Epithelial cell of prostate (primary cell): Measurements from ENCODE around the gene MED13L.

ENCODE experiments used
- DNase-seq: peaks from one replicate; pipeline ENCODE4 v3.0.0-alpha.2; 2011; ENCODE audit warnings: low read depth, low spot score
- H3K27ac ChIP-seq: fragments of 450-650 bp; 2 replicates; pipeline ENCODE4 v1.5.1; 2017; ENCODE audit warnings: mild to moderate bottlenecking

The MED13L gene

GRCh38 chr12:116164250-116165035 is 113.0 kb downstream of the MED13L start:
- DNase-seq = no peak
- peak overlapping the region; percentile 45 for H3K27ac ChIP-seq

DNA sequence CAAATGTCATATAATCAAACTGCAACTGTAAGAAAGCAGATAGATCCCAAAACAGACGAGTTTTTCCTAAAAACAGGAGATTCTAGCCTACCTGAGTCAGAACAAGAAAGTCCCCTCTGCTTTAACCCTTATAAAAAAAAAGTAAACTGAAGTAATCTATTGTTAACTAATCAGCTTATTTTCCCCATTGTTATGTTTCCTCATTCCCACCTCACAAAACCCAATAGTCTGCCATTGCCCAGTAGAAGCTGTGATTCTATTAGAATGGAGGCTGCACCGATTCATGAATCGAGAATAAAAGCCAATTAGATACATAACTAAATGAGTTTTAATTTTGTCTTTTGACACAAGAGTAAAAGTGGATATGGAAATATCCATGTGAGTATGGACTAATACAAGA is 115.4 kb downstream of the MED13L start:
- no peak overlapping the region for H3K27ac ChIP-seq
- DNase-seq = no peak

DNA sequence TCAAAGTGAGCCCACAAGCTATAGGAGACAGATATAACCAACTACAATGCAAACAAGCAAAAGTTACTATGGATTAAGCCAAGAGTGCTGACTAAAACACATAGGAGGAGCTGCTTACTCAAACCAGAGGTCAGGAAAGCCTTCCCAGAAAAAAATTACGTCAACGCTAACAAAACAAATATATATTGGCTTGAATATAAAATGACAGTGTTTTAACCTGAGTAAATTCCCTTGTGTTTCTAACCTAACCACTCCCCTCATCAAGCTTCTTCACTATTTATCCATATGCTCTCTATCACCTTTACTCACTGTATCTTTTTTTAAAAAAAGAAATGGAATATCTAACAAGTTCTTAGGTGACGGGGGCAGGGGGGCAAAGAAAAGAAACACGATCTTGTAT is 115.9 kb downstream of the MED13L start:
- no peak overlapping the region for H3K27ac ChIP-seq
- DNase-seq = no peak

DNA sequence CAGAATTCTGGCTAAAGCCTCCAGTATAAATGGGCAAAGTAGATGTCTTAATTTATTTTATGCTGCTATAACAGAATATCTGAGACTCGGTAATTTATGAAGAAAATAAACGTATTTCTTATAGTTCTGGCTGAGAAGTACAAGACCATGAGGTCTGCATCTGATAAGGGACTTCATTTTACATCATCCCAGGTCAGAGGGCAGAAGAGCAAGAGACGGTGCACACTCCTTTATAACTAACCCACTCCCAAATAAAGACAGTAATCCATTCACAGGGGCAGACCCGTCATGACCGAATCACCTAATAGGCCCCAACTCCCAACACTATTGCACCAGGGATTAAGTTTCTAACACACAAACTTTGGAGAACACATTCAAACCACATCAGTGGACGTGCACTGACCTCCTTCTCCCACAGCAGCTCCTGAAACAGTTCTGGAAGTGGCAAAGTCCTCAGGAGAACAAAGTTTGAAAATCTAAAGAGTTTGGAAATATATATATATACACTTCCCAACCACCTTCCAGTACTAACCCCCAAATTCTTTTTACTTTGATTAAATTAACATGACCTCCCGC is 116.5 kb downstream of the MED13L start:
- no peak for DNase-seq
- H3K27ac ChIP-seq = peak overlapping the region; percentile 33

DNA sequence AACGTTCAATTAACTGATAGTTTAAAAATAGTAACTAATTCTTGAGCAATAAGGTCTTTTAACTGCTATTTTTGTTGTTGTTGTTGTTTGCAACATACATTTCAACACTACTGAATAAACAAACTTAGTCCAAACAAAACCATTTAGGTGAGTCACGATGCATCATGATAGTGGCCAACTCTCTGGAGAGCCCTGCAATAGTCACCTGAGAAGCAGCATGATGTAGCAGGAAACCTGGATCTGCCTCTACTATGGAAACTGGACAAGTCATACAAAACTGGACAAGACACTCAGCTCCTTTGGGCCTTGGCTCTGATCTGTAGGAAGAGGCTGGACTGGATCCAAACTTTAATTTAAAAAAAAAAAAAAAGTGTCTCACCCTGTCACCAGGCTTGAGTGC is 117.3 kb downstream of the MED13L start:
- H3K27ac ChIP-seq = peak overlapping the region; percentile 33
- DNase-seq = peak; percentile 60

DNA sequence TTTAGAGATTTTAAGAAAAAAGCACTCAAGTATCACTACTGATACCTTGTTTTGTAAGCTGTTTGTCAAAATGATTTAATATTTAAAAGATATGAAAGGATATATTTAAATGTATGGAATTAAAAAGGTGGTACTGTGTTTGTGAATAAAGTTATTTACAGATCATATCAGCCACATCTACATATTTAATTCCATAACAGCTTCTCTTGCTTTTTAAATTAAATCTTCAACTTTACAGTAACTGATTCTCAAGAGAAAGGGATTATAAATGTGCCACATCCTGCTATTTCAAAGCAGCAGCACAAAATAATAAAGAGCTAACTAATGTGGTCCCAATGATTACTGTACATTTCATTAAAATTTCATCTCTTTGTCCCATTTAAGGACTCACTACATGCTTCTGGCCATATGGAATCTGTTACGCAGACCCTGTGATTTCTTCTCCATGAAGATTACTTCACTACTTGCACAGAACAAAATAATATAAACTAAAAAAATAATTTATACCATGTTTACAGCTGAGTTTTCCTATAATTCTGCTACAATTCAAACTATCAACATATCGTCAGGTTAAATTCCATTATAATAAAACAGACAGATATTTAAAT is 117.8 kb downstream of the MED13L start:
- DNase-seq = no peak
- H3K27ac ChIP-seq = no peak overlapping the region

GRCh38 chr12:116159175-116159574 is 118.3 kb downstream of the MED13L start:
- no peak overlapping the region for H3K27ac ChIP-seq
- DNase-seq = no peak

DNA sequence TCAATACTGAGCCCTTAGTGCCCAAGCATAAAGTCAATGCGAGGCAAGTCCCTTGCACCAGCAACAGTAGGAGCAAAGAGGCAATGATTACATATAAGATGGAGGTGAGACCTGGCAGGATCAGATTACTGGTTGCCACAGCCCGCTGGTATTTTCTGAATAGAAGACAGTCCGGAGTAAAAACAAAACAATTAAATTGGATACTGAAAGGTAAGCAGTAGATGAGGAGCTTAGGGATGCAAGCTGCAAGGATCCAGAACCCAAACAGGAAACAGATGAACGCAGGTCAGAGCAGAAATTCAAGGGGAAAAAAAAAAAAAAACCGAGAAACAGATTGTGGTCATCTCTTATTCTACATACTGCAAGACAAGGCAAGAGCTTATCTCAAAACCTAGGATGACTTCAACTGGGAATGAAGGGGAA is 119.6 kb downstream of the MED13L start:
- H3K27ac ChIP-seq = no peak overlapping the region
- DNase-seq = no peak

DNA sequence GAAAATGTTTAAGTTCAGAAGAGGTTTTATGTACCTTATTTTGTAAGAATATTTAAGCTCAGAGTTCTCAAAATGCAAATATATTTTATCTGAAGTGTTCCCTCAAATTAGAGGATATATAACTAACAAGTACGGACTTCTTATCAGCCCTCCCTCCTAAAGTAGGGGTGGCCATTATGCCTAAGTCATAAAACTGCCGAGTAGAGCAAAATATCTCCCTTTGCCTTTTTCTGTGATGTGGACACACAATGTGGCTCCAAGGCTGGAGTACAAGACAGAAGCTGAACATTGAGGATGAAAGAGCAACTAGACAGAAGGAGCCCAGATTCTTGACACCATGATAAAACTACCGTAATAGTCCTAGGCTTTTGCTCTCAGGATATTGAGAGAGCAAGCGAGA is 120.9 kb downstream of the MED13L start:
- no peak overlapping the region for H3K27ac ChIP-seq
- no peak for DNase-seq

DNA sequence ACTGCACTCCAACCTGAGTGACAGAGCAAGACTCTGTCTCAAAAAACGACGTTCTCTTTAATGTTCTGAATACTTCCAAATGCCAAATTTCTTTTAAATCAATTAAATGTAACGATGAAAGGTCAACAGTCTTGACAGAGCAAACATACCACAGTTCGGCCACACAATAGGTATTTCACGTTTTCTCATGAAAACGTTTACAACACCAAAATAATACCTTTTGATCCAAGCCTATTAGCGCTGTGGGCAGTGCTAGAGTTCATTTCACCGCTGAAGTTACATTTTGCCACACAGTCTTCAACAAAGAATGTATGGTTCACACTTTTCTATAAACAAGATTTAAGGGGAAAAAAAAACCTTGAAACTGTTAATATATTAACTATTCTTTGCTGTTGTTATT is 122.1 kb downstream of the MED13L start:
- H3K27ac ChIP-seq = no peak overlapping the region
- DNase-seq = no peak

DNA sequence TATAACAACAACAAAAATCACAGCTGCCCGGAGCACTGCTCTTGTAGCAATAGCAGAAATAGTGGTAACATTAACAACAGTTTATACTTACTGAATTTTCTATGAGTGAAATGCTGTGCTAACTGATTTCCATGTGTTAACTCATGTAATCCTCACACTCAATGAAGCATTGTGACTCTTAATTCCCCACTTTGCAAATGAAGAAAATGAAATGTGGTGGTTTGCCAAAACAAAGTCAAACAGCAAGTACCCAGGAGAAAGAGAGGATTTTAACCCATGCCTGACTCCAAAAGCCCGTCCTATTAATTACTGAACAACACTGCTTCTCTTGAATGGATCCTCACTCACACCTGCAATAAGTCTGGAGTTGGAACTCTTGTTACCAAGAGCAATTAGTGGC is 123.5 kb downstream of the MED13L start:
- no peak for DNase-seq
- no peak overlapping the region for H3K27ac ChIP-seq

- H3K27ac ChIP-seq = no peak overlapping the region
- no peak for DNase-seq
These were observed 124.4 kb downstream of the MED13L start for GRCh38 chr12:116153113-116153512.

DNA sequence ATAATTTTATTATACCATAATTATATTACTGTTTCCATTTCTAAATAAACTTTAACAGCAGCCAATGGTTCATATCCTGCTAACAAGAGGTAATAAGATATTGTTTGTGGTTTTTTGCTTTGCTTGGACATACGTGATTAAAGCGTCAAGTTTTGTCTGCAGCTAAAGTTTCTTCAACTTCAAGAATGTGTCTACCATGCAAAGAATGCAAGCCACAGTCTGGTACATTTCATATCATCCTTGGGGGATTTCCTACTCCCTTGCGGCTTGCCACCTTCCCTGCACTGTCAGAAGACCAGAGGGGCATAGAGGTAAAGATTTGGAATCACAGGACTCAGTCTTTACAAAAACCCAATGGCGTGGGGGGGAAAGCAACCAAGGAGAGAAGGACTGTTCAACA is 125.2 kb downstream of the MED13L start:
- no peak overlapping the region for H3K27ac ChIP-seq

DNA sequence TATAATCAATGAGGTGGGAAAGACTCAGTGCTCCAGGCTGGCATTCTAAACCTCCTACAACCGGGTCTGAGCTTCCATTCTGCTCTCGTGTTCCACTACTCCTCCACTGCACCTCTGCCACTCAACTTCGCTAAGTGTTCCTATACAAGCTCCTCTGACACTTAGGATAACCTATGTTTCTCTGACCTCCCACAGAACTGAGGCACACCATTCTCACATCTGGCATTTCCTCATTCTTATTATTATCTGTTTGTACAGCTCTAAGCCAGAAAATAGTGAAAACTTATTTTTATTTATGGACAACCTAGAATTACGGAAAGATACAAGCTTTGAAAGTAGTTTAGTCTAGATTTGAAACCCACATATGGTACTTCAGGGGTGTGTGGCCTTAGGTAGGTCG is 127.0 kb downstream of the MED13L start:
- DNase-seq = no peak
- H3K27ac ChIP-seq = no peak overlapping the region

More for the DNA sequence above, 125.2 kb downstream of the MED13L start:
- DNase-seq = no peak

DNA sequence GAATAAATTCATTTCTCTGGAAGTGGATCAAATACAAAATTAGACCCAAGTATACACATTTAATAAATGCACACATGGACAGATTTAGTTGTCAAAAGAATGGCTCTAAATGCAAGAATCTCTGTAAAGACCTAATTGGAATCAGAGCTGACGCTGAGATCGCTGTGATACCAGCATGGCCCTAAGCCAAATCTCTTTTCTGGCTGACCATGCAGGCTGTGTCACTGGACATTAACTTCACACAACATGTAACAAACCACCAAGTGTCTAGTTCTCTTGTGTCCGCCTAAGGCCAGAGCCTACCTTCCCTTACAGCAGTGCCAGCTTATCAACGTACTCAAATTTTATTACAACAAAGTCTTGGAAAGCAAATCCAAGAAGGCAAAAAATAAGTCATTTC is 127.5 kb downstream of the MED13L start:
- no peak for DNase-seq
- no peak overlapping the region for H3K27ac ChIP-seq

DNA sequence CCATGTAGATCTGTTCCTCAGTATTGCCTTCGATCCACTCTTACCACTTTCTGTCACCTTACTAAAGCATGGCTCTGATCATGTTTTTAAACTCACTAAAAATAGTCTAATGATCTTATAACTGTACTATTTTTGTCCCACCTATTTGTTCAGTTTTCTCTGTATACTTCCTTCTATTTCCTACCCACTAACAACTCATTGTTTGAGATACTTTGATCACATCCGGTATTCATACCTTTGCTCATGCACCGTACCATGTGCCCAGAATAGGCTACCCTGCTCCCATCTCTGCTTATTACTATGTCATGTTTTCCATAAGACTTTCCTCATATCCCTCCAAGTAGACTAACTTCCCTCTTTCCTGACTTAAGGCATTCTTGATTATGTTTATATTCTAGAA is 128.6 kb downstream of the MED13L start:
- DNase-seq = no peak
- H3K27ac ChIP-seq = peak overlapping the region; percentile 2

DNA sequence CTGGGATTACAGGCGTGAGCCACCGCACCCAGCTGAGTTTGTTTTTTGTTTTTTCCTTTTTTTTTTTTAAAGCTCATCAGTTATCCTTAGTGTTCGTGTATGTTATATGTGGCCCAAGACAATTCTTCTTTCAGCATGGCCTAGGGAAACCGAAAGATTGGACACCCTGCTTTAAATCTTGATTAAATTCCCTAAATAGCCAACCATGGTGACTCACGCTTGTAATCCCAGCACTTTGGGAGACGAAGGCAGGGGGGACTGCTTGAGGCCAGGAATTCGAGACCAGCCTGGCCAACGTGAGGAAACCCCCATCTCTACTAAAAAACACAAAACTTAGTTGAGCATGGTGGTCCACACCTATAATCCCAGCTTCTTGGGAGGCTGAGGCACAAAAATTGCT is 131.1 kb downstream of the MED13L start:
- H3K27ac ChIP-seq = no peak overlapping the region
- DNase-seq = no peak

DNA sequence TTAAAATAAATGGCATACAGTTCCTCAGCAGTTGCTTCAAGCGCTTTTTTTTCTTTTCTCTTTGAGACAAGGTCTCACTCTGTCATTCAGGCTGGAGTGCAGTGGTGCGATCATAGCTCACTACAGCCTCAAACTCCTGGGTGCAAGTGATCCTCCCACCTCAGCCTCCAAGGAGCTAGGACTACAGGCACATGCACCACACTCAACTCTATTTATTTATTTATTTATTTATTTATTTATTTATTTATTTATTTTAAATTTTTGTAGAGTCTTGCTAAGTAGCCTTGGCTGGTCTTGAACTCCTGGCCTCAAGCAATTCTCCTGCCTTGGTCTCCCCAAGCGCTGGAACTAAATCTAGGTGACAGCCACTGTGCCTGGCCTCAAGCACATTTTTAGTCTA is 132.0 kb downstream of the MED13L start:
- no peak overlapping the region for H3K27ac ChIP-seq
- no peak for DNase-seq

DNA sequence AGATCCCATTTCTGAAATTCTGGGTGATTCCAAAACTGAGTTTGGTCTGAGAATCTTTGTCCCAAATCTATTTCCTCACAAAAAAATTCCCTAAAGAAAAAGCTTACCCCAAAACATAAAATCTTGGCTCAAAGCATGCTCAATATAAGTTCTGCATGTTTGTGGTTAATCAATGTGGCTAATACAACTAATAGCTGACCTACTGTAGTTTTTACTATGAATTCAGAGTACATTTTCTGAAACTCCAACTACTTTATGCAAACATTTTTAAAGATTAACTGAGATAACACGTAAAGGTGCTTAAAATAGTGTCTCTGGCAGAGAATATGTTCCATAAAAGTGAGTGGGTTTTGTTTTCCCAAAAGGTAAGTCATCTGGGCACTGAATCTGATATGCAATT is 133.1 kb downstream of the MED13L start:
- H3K27ac ChIP-seq = peak overlapping the region; percentile 81
- no peak for DNase-seq

GRCh38 chr12:116143909-116144308 is 133.6 kb downstream of the MED13L start:
- DNase-seq = no peak
- H3K27ac ChIP-seq = peak overlapping the region; percentile 81
